Type B pancreatic cell (in vitro differentiated cells): ENCODE measurements around the gene GPSM3. TPM values are rescaled to one million over a fixed set of nuclear protein-coding genes. Genes with fewer than 3 reads are reported as not detected.

Experiments
- DNase-seq: peaks from one replicate; pipeline ENCODE4 v3.0.0; 2021; ENCODE audit warnings: mixed read lengths; ENCODE audit not compliant: unreplicated experiment; ENCODE audit errors: extremely low spot score
- H3K27ac Mint-ChIP-seq: 2 replicates; pipeline ENCODE4 v1.8.0; 2021; ENCODE audit warnings: mild to moderate bottlenecking, mixed read lengths
- H3K27me3 Mint-ChIP-seq: 2 replicates; pipeline ENCODE4 v1.8.0; 2021; ENCODE audit warnings: mixed read lengths
- H3K36me3 Mint-ChIP-seq: 2 replicates; pipeline ENCODE4 v1.8.0; 2021; ENCODE audit warnings: mixed read lengths
- H3K4me1 Mint-ChIP-seq: one replicate; pipeline ENCODE4 v1.8.0; 2021; ENCODE audit warnings: mixed read lengths; ENCODE audit not compliant: unreplicated experiment
- H3K4me3 Mint-ChIP-seq: 2 replicates; pipeline ENCODE4 v1.8.0; 2021; ENCODE audit warnings: mild to moderate bottlenecking, mixed read lengths
- H3K9me3 Mint-ChIP-seq: 2 replicates; pipeline ENCODE4 v1.8.0; 2021; ENCODE audit warnings: mixed read lengths
- CTCF ChIP-seq: fragments of 200-600 bp; sonication (generic); conservative IDR thresholded peaks from 2 replicates; pipeline ENCODE4 v1.5.0; 2021; ENCODE audit warnings: antibody characterized with exemption, mild to moderate bottlenecking
- total RNA-seq: library from RNA; stranded (reverse); gene quantifications from 2 replicates; pipeline ENCODE4 v1.2.1, GENCODE V29; 2021; ENCODE audit warnings: low replicate concordance

GPSM3 gene
- total RNA-seq, 1 donor from 2014 or later: 3.3 TPM

GRCh38 chr6:32163559-32164258, 28.7 kb downstream of the GPSM3 start:
- Mint-ChIP-seq H3K4me3 (no peak overlapping the region), H3K4me1 (peaks cover 8% of the 10 kb centered on the region), H3K27me3 (no peaks in the 10 kb centered on the region), H3K27ac (no peak overlapping the region), H3K9me3 (no peaks in the 10 kb centered on the region), H3K36me3 (peaks cover 17% of the 10 kb centered on the region)
- no peak for TF ChIP-seq CTCF
- no peak for DNase-seq

- Mint-ChIP-seq H3K36me3 (peaks cover 22% of the 10 kb centered on the region), H3K27ac (no peak overlapping the region), H3K27me3 (no peaks in the 10 kb centered on the region), H3K9me3 (no peaks in the 10 kb centered on the region), H3K4me3 (no peak overlapping the region), H3K4me1 (peaks cover 20% of the 10 kb centered on the region)
- DNase-seq: no peak
- no peak for TF ChIP-seq CTCF
Observed at GRCh38 chr6:32158052-32158451, 34.4 kb downstream of the GPSM3 start.

- Mint-ChIP-seq H3K27me3 (peaks cover 3% of the 10 kb centered on the region), H3K36me3 (peaks cover 22% of the 10 kb centered on the region), H3K4me3 (no peak overlapping the region), H3K4me1 (peaks cover 30% of the 10 kb centered on the region), H3K27ac (no peak overlapping the region), H3K9me3 (no peaks in the 10 kb centered on the region)
- TF ChIP-seq CTCF: no peak
- DNase-seq: no peak
Observed at GRCh38 chr6:32156891-32157290, 35.6 kb downstream of the GPSM3 start.

- peaks cover 17% of the 10 kb centered on the region for H3K27me3 Mint-ChIP-seq
- H3K9me3 Mint-ChIP-seq: no peaks in the 10 kb centered on the region
- peak; percentile 65 for TF ChIP-seq CTCF
- H3K27ac Mint-ChIP-seq: peak overlapping the region; percentile 97
- H3K4me3 Mint-ChIP-seq: peak overlapping the region; percentile 100
- peak; percentile 77 for DNase-seq
- H3K36me3 Mint-ChIP-seq: peaks cover 22% of the 10 kb centered on the region
- H3K4me1 Mint-ChIP-seq: peaks cover 40% of the 10 kb centered on the region
Observed at GRCh38 chr6:32154514-32155161, 37.8 kb downstream of the GPSM3 start.

GRCh38 chr6:32153564-32154513, 38.6 kb downstream of the GPSM3 start, which contains the start of gene PPT2:
Gene PPT2, plus strand, starts transcription at chr6:32154141. Its CDS starts 454 bp downstream, at chr6:32154595.
- peaks cover 17% of the 10 kb centered on the region for H3K27me3 Mint-ChIP-seq
- peak within 1 kb of the TSS; percentile 100 for H3K4me3 Mint-ChIP-seq
- peak; percentile 86 for DNase-seq
- H3K4me1 Mint-ChIP-seq: peaks cover 40% of the 10 kb centered on the region
- peak; percentile 48 for TF ChIP-seq CTCF
- peaks cover 22% of the 10 kb centered on the region for H3K36me3 Mint-ChIP-seq
- H3K9me3 Mint-ChIP-seq: no peaks in the 10 kb centered on the region
- H3K27ac Mint-ChIP-seq: peak within 1 kb of the TSS; percentile 97
